GM10266 (cell line): ENCODE measurements around the gene NFYC.
A peak's percentile ranks its signal among the peaks of the same experiment; 100 is the strongest.

Source experiments
- DNase-seq: peaks from one replicate; pipeline ENCODE4 v3.0.0; 2012; ENCODE audit errors: extremely low spot score
- CTCF ChIP-seq: IDR thresholded peaks from 2 replicates; pipeline ENCODE4 v1.5.1; 2012; ENCODE audit warnings: mild to moderate bottlenecking, low read depth; ENCODE audit not compliant: control insufficient read depth, insufficient read depth; ENCODE audit errors: missing control alignments

Gene NFYC

GRCh38 chr1:40712405-40712944 is 21.0 kb downstream of the NFYC start:
- no peak for TF ChIP-seq CTCF
- no peak for DNase-seq

GRCh38 chr1:40712997-40713396 is 21.5 kb downstream of the NFYC start:
- no peak for TF ChIP-seq CTCF
- DNase-seq = peak; percentile 26

- no peak for DNase-seq
- TF ChIP-seq CTCF = no peak
Measured at GRCh38 chr1:40715491-40716059, 24.1 kb downstream of the NFYC start.

GRCh38 chr1:40717065-40717464 is 25.6 kb downstream of the NFYC start:
- TF ChIP-seq CTCF = no peak

GRCh38 chr1:40717955-40718354 is 26.5 kb downstream of the NFYC start:
- TF ChIP-seq CTCF = no peak

More at GRCh38 chr1:40717065-40717464, 25.6 kb downstream of the NFYC start:
- DNase-seq = no peak

GRCh38 chr1:40720493-40720892 is 29.0 kb downstream of the NFYC start:
- no peak for DNase-seq
- no peak for TF ChIP-seq CTCF

More at GRCh38 chr1:40717955-40718354, 26.5 kb downstream of the NFYC start:
- DNase-seq = no peak

- DNase-seq = no peak
- TF ChIP-seq CTCF = peak; percentile 4
Measured at GRCh38 chr1:40722622-40723021, 31.1 kb downstream of the NFYC start.
